Kidney (tissue), 14 donors: Measurements from ENCODE around the gene PALM. TPM values are rescaled to one million over a fixed set of nuclear protein-coding genes. Genes with fewer than 3 reads are reported as not detected.

ENCODE experiments used
- DNase-seq, 5 donors: peaks; one replicate each; pipeline ENCODE4 v3.0.0-alpha.2; 2013 to 2020
- FAIRE-seq: peaks from 2 replicates; lab custom pipeline; 2012; peaks lifted over from hg19 to GRCh38; lab: Jason Lieb, UNC
- H3K27ac ChIP-seq, 2 donors: one replicate each; pipeline ENCODE4 v1.7.0; 2013; ENCODE audit warnings: low read depth in 2 of 2, low read length in 2 of 2, inconsistent platforms in 1 of 2
- H3K27me3 ChIP-seq: one replicate; pipeline ENCODE4 v1.7.1; 2013; ENCODE audit warnings: low read length, inconsistent platforms; ENCODE audit not compliant: control insufficient read depth, insufficient read depth
- H3K36me3 ChIP-seq, 3 donors: one replicate each; pipeline versions ENCODE4 v1.7.0 to v1.7.1; 2013; ENCODE audit warnings: low read length in 3 of 3, control low read depth in 1 of 3, inconsistent platforms in 1 of 3; ENCODE audit not compliant: insufficient read depth in 3 of 3, control insufficient read depth in 2 of 3
- H3K4me1 ChIP-seq, 3 donors: one replicate each; pipeline versions ENCODE4 v1.7.0 to v1.7.1; 2013; ENCODE audit warnings: low read length in 3 of 3, inconsistent platforms in 1 of 3, low read depth in 1 of 3; ENCODE audit not compliant: control insufficient read depth in 2 of 3, insufficient read depth in 2 of 3
- H3K4me3 ChIP-seq, 3 donors: one replicate each; pipeline versions ENCODE4 v1.7.0 to v1.8.1; 2013; ENCODE audit warnings: low read length in 3 of 3, control low read depth in 1 of 3, inconsistent platforms in 1 of 3
- H3K9ac ChIP-seq, 3 donors: one replicate each; pipeline versions ENCODE4 v1.7.0 to v1.7.1; 2013; ENCODE audit warnings: low read length in 3 of 3, control low read depth in 1 of 3, inconsistent platforms in 1 of 3
- H3K9me3 ChIP-seq, 3 donors: one replicate each; pipeline versions ENCODE4 v1.7.0 to v1.7.1; 2013; ENCODE audit warnings: low read length in 3 of 3, control low read depth in 1 of 3, inconsistent platforms in 1 of 3; ENCODE audit not compliant: control insufficient read depth in 2 of 3, insufficient read depth in 1 of 3
- CTCF ChIP-seq: IDR thresholded peaks from 3 replicates; pipeline ENCODE4 v1.5.1; 2012; ENCODE audit warnings: mild to moderate bottlenecking, moderate library complexity, borderline replicate concordance; ENCODE audit not compliant: insufficient read depth; ENCODE audit errors: extremely low read depth
- intact Hi-C: fragments of 100-400 bp; cut with DNase I; formaldehyde crosslinking; loops from one replicate; pipeline ENCODE4 v1.11.1; 2022
- polyA plus RNA-seq: library from polyadenylated mRNA; stranded (reverse); fragments of 350-450 nt; fragmentation: Illumina TruSeq; extraction: RNeasy Lipid Tissue Mini Kit (QIAGEN cat#74804); gene quantifications from one replicate; pipeline ENCODE4 v1.2.3, GENCODE V29; 2014; ENCODE audit warnings: low read depth, low replicate concordance; ENCODE audit not compliant: insufficient read depth
- total RNA-seq: library from RNA; stranded (reverse); fragmentation: NEBNext Ultra II Directional; extraction: Animal tissue kit (Norgen Biotek cat#: 25700); gene quantifications from one replicate; pipeline ENCODE4 v1.2.1, GENCODE V29; 2021
- donor health status: control.
- donor health status: control.
- donor health status: control.
- donor health status: control.
- donor health status: control.
- donor health status: DM: yes; HTN: yes; CAD: no.
- donor health status: Normal renal cell carcinoma (clear cell type).

PALM gene
- total and polyA plus RNA-seq, 2 donors from 2014 or later, result 49.4 to 92.3 TPM

GRCh38 chr19:764301-764700 lies 55.6 kb downstream of the PALM start:
- FAIRE-seq, result no peak
- Histone ChIP-seq H3K4me1 (no peaks in the 10 kb centered on the region), H3K36me3 (no peaks in the 10 kb centered on the region), H3K4me3 (no peak overlapping the region), H3K9ac (no peak overlapping the region), H3K9me3 (no peaks in the 10 kb centered on the region), H3K27ac (no peak overlapping the region), H3K27me3 (no peaks in the 10 kb centered on the region)
- peak in 1 of 5 donors; percentile 38 for DNase-seq
- intact Hi-C loops, result no loop called here
- TF ChIP-seq CTCF, result no peak

GRCh38 chr19:765179-765738 lies 56.5 kb downstream of the PALM start:
- H3K9me3 ChIP-seq, result no peaks in the 10 kb centered on the region
- DNase-seq, result peak in 1 of 5 donors; percentile 37
- no peak overlapping the region for H3K27ac ChIP-seq
- no peak overlapping the region for H3K9ac ChIP-seq
- no peaks in the 10 kb centered on the region for H3K4me1 ChIP-seq
- H3K4me3 ChIP-seq, result no peak overlapping the region
- FAIRE-seq, result no peak
- intact Hi-C loops, result no loop called here
- no peak for TF ChIP-seq CTCF
- H3K27me3 ChIP-seq, result no peaks in the 10 kb centered on the region
- H3K36me3 ChIP-seq, result no peaks in the 10 kb centered on the region

GRCh38 chr19:768424-768823 lies 59.7 kb downstream of the PALM start:
- Histone ChIP-seq H3K27me3 (no peaks in the 10 kb centered on the region), H3K4me3 (no peak overlapping the region), H3K4me1 (no peaks in the 10 kb centered on the region), H3K36me3 (no peaks in the 10 kb centered on the region), H3K9me3 (no peaks in the 10 kb centered on the region), H3K27ac (peak overlapping the region in 1 of 2 donors; percentile 37), H3K9ac (no peak overlapping the region)
- intact Hi-C loops, result no loop called here
- peak; percentile 25 for FAIRE-seq
- no peak for TF ChIP-seq CTCF
- DNase-seq, result peak in 4 of 5 donors; percentile 58 to 89 (median 80)

- FAIRE-seq (no peak), DNase-seq (peak in 1 of 5 donors; percentile 51)
- H3K4me3 ChIP-seq, result no peak overlapping the region
- no peak for TF ChIP-seq CTCF
- H3K27ac ChIP-seq, result no peak overlapping the region
- intact Hi-C loops, result no loop called here
- H3K27me3 ChIP-seq, result no peaks in the 10 kb centered on the region
- no peaks in the 10 kb centered on the region for H3K36me3 ChIP-seq
- H3K9me3 ChIP-seq, result no peaks in the 10 kb centered on the region
- no peak overlapping the region for H3K9ac ChIP-seq
- H3K4me1 ChIP-seq, result no peaks in the 10 kb centered on the region
Observed at GRCh38 chr19:769616-770015, 60.9 kb downstream of the PALM start.
